Activated CD4-positive, alpha-beta T cell treated with anti-CD3 and anti-CD28 coated beads, Interleukin-2, amount 10 ng/mL, durations not matched to agents 7 days and 5 days (primary cell): Measurements from ENCODE around the gene SEZ6. TPM values are rescaled to one million over a fixed set of nuclear protein-coding genes. Genes with fewer than 3 reads are reported as not detected.

ENCODE experiments used
- CTCF ChIA-PET: fragments of 350-600 bp; sonication (Branson Sonifier 250); formaldehyde crosslinking; loops from one replicate; lab custom pipeline; 2021; ENCODE audit warnings: antibody characterized with exemption; lab: Charles Lee
- POLR2A ChIA-PET: fragments of 350-600 bp; sonication (Branson Sonifier 250); formaldehyde crosslinking; loops from one replicate; lab custom pipeline; 2021; ENCODE audit warnings: antibody characterized with exemption; lab: Charles Lee
- DNase-seq: peaks from one replicate; pipeline ENCODE4 v3.0.0-alpha.2; 2020
- H3K27ac Mint-ChIP-seq: one replicate; pipeline ENCODE4 v1.8.0; 2021; ENCODE audit warnings: mild to moderate bottlenecking, moderate library complexity, mixed read lengths
- H3K27me3 Mint-ChIP-seq: one replicate; pipeline ENCODE4 v1.8.0; 2021; ENCODE audit warnings: mixed read lengths
- H3K36me3 Mint-ChIP-seq: one replicate; pipeline ENCODE4 v1.8.0; 2021; ENCODE audit warnings: low read depth, mixed read lengths
- H3K4me1 Mint-ChIP-seq: one replicate; pipeline ENCODE4 v1.8.0; 2021; ENCODE audit warnings: mixed read lengths
- H3K4me3 Mint-ChIP-seq: one replicate; pipeline ENCODE4 v1.8.0; 2021; ENCODE audit warnings: mild to moderate bottlenecking, moderate library complexity, mixed read lengths
- H3K9me3 Mint-ChIP-seq: one replicate; pipeline ENCODE4 v1.8.0; 2021; ENCODE audit warnings: mixed read lengths
- total RNA-seq, 2 experiments: library from RNA; stranded (reverse); gene quantifications; one replicate each; pipeline ENCODE4 v1.2.3, GENCODE V29; 2021

SEZ6 gene
- total RNA-seq, 2 experiments from 2014 or later = not detected

DNA sequence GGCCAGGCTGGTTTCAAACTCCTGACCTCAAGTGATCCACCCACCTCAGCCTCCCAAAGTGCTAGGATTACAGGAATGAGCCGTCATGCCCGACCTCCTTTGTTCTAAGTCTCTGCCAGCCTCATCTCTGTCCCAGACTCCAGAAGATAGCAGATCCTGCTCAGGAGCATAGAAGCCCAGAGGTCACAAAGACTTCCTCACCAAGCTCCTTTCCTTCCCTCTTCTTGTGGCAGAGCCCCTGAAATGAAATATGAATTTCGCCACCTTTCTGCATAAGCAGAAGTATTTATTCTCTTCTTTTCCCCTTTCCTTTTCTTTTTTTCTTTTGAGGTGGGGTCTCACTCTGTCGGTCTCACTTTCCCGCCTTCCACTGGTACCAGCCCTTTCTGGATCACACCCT lies 25.7 kb upstream of the SEZ6 start:
- H3K27me3 Mint-ChIP-seq = peaks cover 49% of the 10 kb centered on the region
- ChIA-PET POLR2A (no interaction called here), CTCF (no interaction called here)

GRCh38 chr17:29024316-29024952 lies 18.6 kb upstream of the SEZ6 start:
- H3K9me3 Mint-ChIP-seq = no peaks in the 10 kb centered on the region
- peaks cover 3% of the 10 kb centered on the region for H3K4me1 Mint-ChIP-seq
- no peak for DNase-seq
- H3K36me3 Mint-ChIP-seq = no peaks in the 10 kb centered on the region
- H3K27ac Mint-ChIP-seq = no peak overlapping the region
- CTCF ChIA-PET = interaction anchor here (0.6 kb wide), 1 partner anchor 77 kb away, joined by 3 read pairs; no protein-coding TSS in a partner anchor
- peaks cover 39% of the 10 kb centered on the region for H3K27me3 Mint-ChIP-seq
- no peak overlapping the region for H3K4me3 Mint-ChIP-seq
- POLR2A ChIA-PET = no interaction called here

More for the DNA sequence above, 25.7 kb upstream of the SEZ6 start:
- H3K9me3 Mint-ChIP-seq = peaks cover 10% of the 10 kb centered on the region
- H3K27ac Mint-ChIP-seq = no peak overlapping the region
- no peak for DNase-seq
- no peak overlapping the region for H3K4me3 Mint-ChIP-seq
- peaks cover 3% of the 10 kb centered on the region for H3K36me3 Mint-ChIP-seq
- H3K4me1 Mint-ChIP-seq = no peaks in the 10 kb centered on the region

- DNase-seq = no peak
- H3K9me3 Mint-ChIP-seq = no peaks in the 10 kb centered on the region
- ChIA-PET POLR2A (no interaction called here), CTCF (no interaction called here)
- H3K27ac Mint-ChIP-seq = no peak overlapping the region
- H3K27me3 Mint-ChIP-seq = peaks cover 54% of the 10 kb centered on the region
- no peak overlapping the region for H3K4me3 Mint-ChIP-seq
- H3K4me1 Mint-ChIP-seq = peaks cover 5% of the 10 kb centered on the region
- no peaks in the 10 kb centered on the region for H3K36me3 Mint-ChIP-seq
These were observed 16.2 kb upstream of the SEZ6 start for GRCh38 chr17:29022074-29022473.

DNA sequence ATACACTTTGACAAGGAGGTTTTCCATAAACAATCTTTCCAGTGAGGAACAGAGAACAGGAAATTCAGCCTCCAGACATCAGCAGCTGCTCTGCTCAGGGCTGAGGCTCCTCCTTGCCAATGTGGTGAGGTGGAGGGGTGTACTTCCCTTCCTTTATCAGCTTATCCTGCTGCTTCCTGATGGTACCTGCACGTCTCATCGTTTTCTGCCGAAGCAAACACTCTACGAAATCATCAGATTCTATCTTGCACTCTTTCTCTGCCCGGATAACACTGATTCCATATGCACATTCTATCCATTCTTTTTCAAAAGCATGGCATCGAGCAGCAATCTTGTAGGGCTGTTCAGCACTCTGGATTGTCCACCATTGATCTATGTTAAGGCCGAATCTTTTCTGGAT lies 15.4 kb upstream of the SEZ6 start:
- no peak for DNase-seq
- CTCF ChIA-PET = no interaction called here
- Mint-ChIP-seq H3K27ac (no peak overlapping the region), H3K4me3 (no peak overlapping the region), H3K36me3 (no peaks in the 10 kb centered on the region), H3K9me3 (no peaks in the 10 kb centered on the region), H3K4me1 (peaks cover 5% of the 10 kb centered on the region), H3K27me3 (peaks cover 52% of the 10 kb centered on the region)
- POLR2A ChIA-PET = no interaction called here

DNA sequence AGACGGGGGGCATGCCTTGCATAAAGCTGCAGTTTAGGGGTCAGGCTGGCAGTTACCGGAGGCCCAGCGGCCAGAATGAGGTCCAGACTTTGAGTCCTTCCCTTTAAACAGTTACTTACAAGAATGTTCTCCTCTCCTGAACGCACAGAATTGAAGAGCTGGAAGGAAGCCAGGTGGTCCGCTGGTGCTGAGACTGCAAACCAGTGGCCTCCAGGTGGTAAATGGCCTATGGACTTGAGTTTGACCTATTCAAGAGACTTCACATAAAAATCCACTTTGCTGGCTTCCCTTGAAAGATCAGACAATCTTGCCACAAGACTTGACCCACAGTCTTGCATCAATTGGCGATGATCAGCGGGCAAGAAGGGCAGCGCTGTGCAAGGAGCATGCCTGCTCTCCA lies 14.7 kb upstream of the SEZ6 start:
- ChIA-PET CTCF (interaction anchor here (1.1 kb wide), 1 partner anchor 28 kb away, joined by 3 read pairs; no protein-coding TSS in a partner anchor), POLR2A (no interaction called here)
- no peaks in the 10 kb centered on the region for H3K36me3 Mint-ChIP-seq
- H3K4me1 Mint-ChIP-seq = peaks cover 5% of the 10 kb centered on the region
- no peaks in the 10 kb centered on the region for H3K9me3 Mint-ChIP-seq
- DNase-seq = no peak
- H3K4me3 Mint-ChIP-seq = no peak overlapping the region
- H3K27me3 Mint-ChIP-seq = peaks cover 51% of the 10 kb centered on the region
- no peak overlapping the region for H3K27ac Mint-ChIP-seq

DNA sequence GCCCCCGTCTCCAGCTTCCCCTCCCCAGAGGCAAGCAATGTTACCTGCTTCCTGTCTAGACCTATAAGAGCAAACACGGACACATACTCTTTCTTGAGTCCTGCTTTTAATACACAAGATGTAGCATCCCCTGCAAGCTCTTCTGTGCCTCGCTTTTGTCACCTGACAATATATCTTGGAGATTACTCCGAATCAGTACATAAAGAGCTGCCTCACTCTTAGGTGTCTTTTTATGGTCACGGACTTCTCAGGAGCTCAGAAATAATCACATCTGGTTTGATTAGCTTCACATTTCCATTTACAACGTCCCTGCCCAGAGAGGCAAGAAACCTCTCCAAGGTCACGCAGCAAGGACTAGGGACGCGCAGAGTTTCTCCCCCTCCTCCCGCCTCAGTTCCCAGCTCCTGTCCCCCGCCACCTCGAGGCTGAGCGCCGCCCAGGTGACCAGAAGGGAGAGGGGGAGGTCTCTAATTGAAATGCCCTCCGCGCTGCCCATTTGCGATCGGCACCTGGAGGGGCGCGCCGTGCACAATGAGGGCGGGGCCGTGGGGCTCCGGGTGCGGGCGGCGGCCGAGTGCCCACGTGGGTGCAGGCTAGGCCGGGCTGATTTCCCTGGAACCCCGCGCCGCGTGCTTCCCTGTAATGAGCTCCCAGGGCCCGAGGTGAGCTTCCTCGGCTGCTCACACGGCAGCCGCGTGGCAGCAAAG lies 13.8 kb upstream of the SEZ6 start:
- no peak for DNase-seq
- POLR2A ChIA-PET = no interaction called here
- H3K36me3 Mint-ChIP-seq = no peaks in the 10 kb centered on the region
- H3K9me3 Mint-ChIP-seq = no peaks in the 10 kb centered on the region
- CTCF ChIA-PET = interaction anchor here (1.1 to 1.6 kb wide), 3 partner anchors 13 to 29 kb away, joined by 3 to 4 read pairs (median 4); no protein-coding TSS in a partner anchor
- H3K4me1 Mint-ChIP-seq = peaks cover 5% of the 10 kb centered on the region
- no peak overlapping the region for H3K27ac Mint-ChIP-seq
- H3K4me3 Mint-ChIP-seq = no peak overlapping the region
- peaks cover 54% of the 10 kb centered on the region for H3K27me3 Mint-ChIP-seq

DNA sequence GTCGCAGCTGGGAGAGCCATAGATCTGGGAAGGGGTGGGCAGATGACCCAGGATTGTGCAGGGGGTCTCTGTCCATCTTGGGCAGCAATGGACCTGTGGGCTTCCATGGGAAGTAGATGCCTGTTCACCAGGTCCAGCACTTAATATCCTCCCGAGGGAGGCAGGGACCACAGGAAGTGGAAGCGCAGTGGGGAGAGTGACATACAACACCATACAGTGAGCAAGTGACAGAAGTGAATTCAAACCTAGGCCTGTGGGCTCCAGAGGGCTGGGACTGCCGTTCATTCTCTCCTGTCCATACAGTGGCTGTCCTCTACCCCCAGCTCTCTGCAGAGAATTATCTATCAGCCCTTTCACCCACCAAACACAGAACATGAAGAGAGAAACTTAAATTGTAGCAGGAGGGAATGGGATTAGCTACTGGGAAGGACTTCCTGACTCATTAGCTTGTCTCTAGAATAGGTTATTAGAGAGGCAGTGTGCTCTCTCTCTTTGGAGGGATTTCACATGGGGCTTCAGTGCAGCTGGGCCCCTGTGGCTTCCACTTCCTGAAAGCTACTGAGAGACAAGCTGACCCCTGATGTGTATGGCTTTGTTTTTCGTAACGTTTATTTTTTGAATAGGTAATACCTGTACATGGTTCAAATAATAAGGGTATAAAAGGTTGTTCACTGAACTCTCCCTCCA lies 13.1 kb upstream of the SEZ6 start:
- ChIA-PET CTCF (interaction anchor here (1.0 to 1.7 kb wide), 4 partner anchors 11 to 142 kb away, joined by 3 to 4 read pairs (median 4); no protein-coding TSS in a partner anchor), POLR2A (no interaction called here)
- Mint-ChIP-seq H3K27me3 (peaks cover 54% of the 10 kb centered on the region), H3K36me3 (no peaks in the 10 kb centered on the region), H3K27ac (no peak overlapping the region), H3K4me3 (no peak overlapping the region), H3K4me1 (peaks cover 5% of the 10 kb centered on the region), H3K9me3 (no peaks in the 10 kb centered on the region)
- no peak for DNase-seq

DNA sequence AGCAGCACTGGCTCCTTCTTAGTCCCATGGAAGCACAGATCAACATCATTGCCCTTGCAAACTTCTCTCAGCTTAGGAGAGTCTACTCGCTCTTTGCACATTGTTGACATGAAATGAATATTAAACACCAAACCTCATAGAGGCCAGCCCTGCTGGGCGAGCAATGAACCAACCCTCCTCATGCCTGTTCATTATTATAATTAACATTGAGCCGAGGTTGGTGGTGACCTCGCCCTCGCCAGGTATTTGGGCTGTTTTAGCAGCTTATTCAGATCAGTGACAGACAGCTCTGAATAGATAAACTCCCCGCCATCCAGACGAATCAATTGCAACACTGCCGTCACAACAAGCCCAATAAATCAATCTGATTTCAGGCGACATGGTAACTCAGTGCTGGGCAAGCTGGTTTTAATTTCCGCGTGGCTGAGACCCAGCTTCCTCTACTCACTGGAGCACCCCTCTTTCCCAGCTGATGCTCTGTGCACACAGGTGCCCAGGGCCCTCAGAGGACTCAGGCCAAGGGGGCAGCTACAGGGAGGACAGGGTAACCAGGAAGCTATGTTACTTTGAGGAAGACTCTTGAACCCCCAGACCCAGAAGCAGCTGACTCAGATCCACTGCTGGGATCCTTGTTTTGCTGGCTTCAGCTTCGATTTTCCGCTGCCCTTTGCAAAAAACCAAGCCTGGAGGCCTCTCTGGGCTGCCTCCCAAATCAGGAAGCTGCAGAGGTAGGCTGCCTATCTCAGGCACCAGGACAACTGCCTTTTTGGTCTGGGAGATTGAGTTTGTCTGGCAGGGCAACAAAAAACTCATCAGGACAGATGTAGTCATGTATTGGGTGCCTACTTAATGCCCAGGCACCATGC lies 10.7 kb upstream of the SEZ6 start:
- no peak for DNase-seq
- peaks cover 42% of the 10 kb centered on the region for H3K27me3 Mint-ChIP-seq
- no peak overlapping the region for H3K27ac Mint-ChIP-seq
- peaks cover 5% of the 10 kb centered on the region for H3K4me1 Mint-ChIP-seq
- no peak overlapping the region for H3K4me3 Mint-ChIP-seq
- H3K36me3 Mint-ChIP-seq = no peaks in the 10 kb centered on the region
- CTCF ChIA-PET = interaction anchor here (0.9 to 1.7 kb wide), 4 partner anchors 8 to 51 kb away, joined by 3 to 4 read pairs (median 3); no protein-coding TSS in a partner anchor
- POLR2A ChIA-PET = interaction anchor here (0.6 kb wide), 1 partner anchor 360 kb away, joined by 3 read pairs; no protein-coding TSS in a partner anchor
- no peaks in the 10 kb centered on the region for H3K9me3 Mint-ChIP-seq

- POLR2A ChIA-PET = no interaction called here
- CTCF ChIA-PET = interaction anchor here (1.2 to 1.5 kb wide), 4 partner anchors 15 to 134 kb away, joined by 3 to 4 read pairs (median 3); no protein-coding TSS in a partner anchor
- no peak overlapping the region for H3K27ac Mint-ChIP-seq
- H3K27me3 Mint-ChIP-seq = peaks cover 34% of the 10 kb centered on the region
- H3K4me3 Mint-ChIP-seq = no peak overlapping the region
- no peak for DNase-seq
- peaks cover 5% of the 10 kb centered on the region for H3K4me1 Mint-ChIP-seq
- no peaks in the 10 kb centered on the region for H3K9me3 Mint-ChIP-seq
- no peaks in the 10 kb centered on the region for H3K36me3 Mint-ChIP-seq
These were observed 8.9 kb upstream of the SEZ6 start for GRCh38 chr17:29014716-29015115.

DNA sequence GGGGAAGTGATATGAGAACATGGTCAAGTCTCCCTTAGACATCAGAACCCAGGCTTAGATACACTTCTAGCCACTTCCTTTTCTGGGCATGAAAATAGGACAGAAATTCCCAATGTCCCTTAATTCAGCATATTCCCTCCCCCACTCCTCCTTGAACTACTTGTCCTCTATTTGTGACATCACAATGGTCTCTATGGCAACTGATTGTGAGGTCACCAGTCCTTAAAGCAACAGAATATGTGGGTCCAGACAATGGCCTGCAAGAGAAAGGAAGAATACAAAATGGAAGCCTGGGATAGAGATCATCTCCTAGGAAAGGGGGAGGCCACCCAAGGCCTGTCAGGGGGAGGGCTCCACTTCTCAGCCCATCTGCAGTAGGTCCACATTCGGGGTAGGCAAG lies 6.7 kb upstream of the SEZ6 start:
- Mint-ChIP-seq H3K9me3 (no peaks in the 10 kb centered on the region), H3K4me1 (no peaks in the 10 kb centered on the region), H3K27me3 (peaks cover 29% of the 10 kb centered on the region), H3K27ac (no peak overlapping the region), H3K4me3 (no peak overlapping the region), H3K36me3 (no peaks in the 10 kb centered on the region)
- DNase-seq = no peak
- ChIA-PET CTCF (no interaction called here), POLR2A (no interaction called here)

GRCh38 chr17:29010586-29010985 lies 4.8 kb upstream of the SEZ6 start:
- no peak overlapping the region for H3K4me3 Mint-ChIP-seq
- ChIA-PET POLR2A (no interaction called here), CTCF (interaction anchor here (1.8 kb wide), 1 partner anchor 24 kb away, joined by 5 read pairs; no protein-coding TSS in a partner anchor)
- H3K9me3 Mint-ChIP-seq = no peaks in the 10 kb centered on the region
- no peak overlapping the region for H3K27ac Mint-ChIP-seq
- H3K4me1 Mint-ChIP-seq = no peaks in the 10 kb centered on the region
- DNase-seq = no peak
- H3K27me3 Mint-ChIP-seq = peaks cover 34% of the 10 kb centered on the region
- no peaks in the 10 kb centered on the region for H3K36me3 Mint-ChIP-seq

DNA sequence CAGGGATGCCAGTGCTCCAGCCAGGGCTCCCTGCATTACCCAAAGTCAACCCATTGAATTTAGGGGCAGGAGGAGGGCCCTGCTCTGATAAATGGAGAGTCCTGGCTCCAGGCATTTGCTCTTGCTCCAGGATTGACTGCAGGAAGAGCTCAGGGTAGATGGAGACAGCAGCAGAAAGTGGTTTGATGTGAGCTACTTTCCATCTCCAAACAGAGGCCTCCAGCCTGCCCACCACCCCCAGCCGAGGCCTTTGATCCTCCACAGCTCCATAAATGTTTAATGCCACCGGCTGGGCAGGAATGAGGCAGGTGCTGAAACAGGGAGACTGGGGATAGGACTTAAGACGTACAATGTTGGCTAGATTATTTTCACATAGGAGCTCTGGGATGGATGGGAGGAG lies 4.3 kb upstream of the SEZ6 start:
- Mint-ChIP-seq H3K4me1 (no peaks in the 10 kb centered on the region), H3K4me3 (no peak overlapping the region), H3K9me3 (no peaks in the 10 kb centered on the region), H3K27ac (no peak overlapping the region), H3K36me3 (no peaks in the 10 kb centered on the region), H3K27me3 (peaks cover 35% of the 10 kb centered on the region)
- CTCF ChIA-PET = interaction anchor here (0.6 to 1.8 kb wide), 2 partner anchors 23 to 119 kb away, joined by 4 to 5 read pairs; no protein-coding TSS in a partner anchor
- no peak for DNase-seq
- POLR2A ChIA-PET = no interaction called here
